Urinary bladder (tissue), 4 donors: ENCODE measurements around the gene FAM186B. TPM values are rescaled to one million over a fixed set of nuclear protein-coding genes. Genes with fewer than 3 reads are reported as not detected.

Experiments
- DNase-seq: peaks from one replicate; pipeline ENCODE4 v3.0.0-alpha.2; 2015; ENCODE audit errors: extremely low spot score
- H3K27ac ChIP-seq: one replicate; pipeline ENCODE4 v1.5.1; 2013; ENCODE audit warnings: low read depth, mild to moderate bottlenecking, moderate library complexity
- H3K36me3 ChIP-seq: one replicate; pipeline ENCODE4 v1.6.1; 2013; ENCODE audit warnings: mild to moderate bottlenecking, moderate library complexity; ENCODE audit not compliant: insufficient read depth
- H3K4me1 ChIP-seq: one replicate; pipeline ENCODE4 v1.6.1; 2013; ENCODE audit warnings: mild to moderate bottlenecking, moderate library complexity; ENCODE audit not compliant: insufficient read depth
- H3K4me3 ChIP-seq: one replicate; pipeline ENCODE4 v1.5.1; 2013; ENCODE audit warnings: low read depth, low read length
- WGBS: extraction: QIAGEN DNeasy Blood & Tissue Kit; methylation state at CpG from one replicate; pipeline ENCODE4 v1.1.7; 2013; 5-methylcytosine and 5-hydroxymethylcytosine counted together
- polyA plus RNA-seq: library from polyadenylated mRNA; stranded (reverse); fragments of 200-250 nt; gene quantifications from one replicate; pipeline ENCODE4 v1.2.3, GENCODE V29; 2013
- total RNA-seq: library from RNA; depleted of rRNA; stranded (reverse); fragments of >200 nt; gene quantifications from one replicate; pipeline ENCODE4 v1.2.3, GENCODE V29; 2014
- donor health status: healthy with polysubstance abuse.
- donor health status: healthy.

FAM186B gene
- total and polyA plus RNA-seq, 2 donors, result 0.16 to 0.25 TPM

DNA sequence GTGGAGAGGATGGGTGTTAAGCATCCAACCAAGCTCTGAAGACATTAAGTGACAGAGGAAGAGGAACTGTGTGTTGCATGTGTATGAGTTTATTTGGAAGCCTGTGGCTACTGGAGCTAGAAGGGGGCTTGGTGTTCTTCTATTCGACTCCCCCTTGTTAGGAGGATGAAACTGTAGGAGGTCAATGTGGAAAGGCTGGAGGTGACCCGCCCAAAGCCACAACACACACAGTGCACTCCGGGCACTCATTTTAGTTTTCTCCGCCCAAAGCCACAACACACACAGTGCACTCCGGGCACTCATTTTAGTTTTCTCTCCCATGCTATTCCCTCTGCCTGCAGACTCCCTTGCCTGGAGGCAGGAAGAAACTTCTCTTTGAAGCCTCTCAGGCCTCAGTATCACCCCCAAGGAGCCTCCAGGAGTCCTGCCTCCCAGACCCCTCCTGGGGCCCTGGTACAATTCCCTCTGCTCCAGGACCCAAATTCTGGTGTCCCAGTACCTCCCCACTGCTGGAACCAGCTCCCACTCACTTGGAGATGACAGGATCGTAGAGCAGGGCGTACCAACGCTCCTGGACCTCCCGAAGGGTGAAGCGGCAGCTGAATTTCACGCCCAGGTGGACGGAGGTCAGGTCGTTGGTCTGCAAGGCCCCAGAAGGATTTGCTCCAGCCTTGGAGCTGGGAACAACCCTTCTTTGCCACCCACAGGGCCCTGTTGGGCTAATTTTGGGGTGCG lies 41.3 kb downstream of the FAM186B start:
- DNase-seq, result no peak

DNA sequence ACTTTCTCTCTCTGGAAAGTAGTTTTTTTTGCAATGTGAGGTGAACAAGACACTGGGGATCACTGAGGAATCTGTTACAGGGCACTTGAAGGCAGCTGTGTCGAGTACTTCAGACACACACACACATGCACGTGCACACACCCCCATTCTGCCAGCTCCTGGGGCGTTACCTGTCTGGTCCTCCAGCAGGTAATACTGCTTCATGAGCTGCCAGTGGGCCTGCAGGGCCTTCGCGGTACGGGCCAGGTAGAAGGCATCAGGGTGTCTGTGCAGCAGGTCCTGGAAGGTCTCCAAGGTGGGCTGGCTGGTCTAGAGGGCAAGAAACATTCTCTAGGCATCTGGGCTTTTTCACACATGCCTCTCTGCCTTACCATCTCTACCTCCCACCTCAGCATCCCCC lies 42.6 kb downstream of the FAM186B start:
- 92% methylated on average over 6 of the region's 6 CpGs for WGBS
- no peaks in the 10 kb centered on the region for H3K4me1 ChIP-seq
- H3K27ac ChIP-seq, result no peak overlapping the region
- H3K4me3 ChIP-seq, result no peak overlapping the region
- peaks cover 3% of the 10 kb centered on the region for H3K36me3 ChIP-seq
- no peak for DNase-seq

More for the DNA sequence above, 41.3 kb downstream of the FAM186B start:
- Histone ChIP-seq H3K4me1 (no peaks in the 10 kb centered on the region), H3K27ac (no peak overlapping the region), H3K4me3 (no peak overlapping the region), H3K36me3 (peaks cover 3% of the 10 kb centered on the region)
- WGBS, result 92% methylated on average over 14 of the region's 14 CpGs

DNA sequence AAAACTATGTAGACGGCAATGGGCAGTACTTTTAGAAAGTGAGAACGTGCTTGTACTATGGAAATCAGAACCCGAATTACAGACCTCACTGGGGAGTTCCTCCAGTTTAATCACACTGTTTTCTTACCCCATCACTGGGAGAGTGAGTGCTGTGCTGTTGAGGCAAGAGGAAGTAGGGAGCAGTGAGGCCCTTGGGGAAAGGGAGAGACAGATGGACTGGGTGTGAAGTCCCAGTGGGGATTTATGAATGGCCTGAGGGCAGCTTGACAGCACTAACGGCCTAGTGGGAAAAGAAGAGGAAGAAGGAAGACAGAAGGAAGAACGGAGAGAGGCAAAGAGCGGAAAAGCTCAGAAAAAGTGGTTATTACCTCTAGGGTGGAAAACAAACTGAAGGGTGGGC lies 43.2 kb downstream of the FAM186B start:
- peaks cover 7% of the 10 kb centered on the region for H3K36me3 ChIP-seq
- no peak for DNase-seq
- no peak overlapping the region for H3K27ac ChIP-seq
- H3K4me1 ChIP-seq, result no peaks in the 10 kb centered on the region
- 85% methylated on average over 6 of the region's 6 CpGs for whole genome bisulfite sequencing
- no peak overlapping the region for H3K4me3 ChIP-seq

DNA sequence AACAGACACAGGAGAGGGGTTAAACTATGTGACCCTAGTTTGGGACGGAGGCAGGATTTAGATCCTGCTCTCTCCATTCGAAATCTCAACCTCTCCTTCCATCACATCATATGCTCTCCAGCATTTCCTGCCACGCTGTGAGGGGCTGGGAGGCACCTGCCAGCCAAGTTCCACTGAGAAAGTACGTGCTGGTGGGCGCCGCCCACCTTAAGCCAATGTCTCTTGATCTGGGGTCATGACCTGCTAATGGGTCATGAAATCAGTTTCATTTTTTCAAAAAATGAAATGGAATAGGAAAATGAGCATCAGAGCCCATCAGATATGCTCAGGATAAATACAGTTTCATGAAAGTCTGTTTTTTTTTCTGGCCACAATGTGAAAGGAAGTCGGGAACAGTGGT lies 44.7 kb downstream of the FAM186B start:
- Histone ChIP-seq H3K4me1 (no peaks in the 10 kb centered on the region), H3K27ac (no peak overlapping the region), H3K36me3 (peaks cover 10% of the 10 kb centered on the region), H3K4me3 (no peak overlapping the region)
- 89% methylated on average over 7 of the region's 7 CpGs for WGBS
- DNase-seq, result no peak

DNA sequence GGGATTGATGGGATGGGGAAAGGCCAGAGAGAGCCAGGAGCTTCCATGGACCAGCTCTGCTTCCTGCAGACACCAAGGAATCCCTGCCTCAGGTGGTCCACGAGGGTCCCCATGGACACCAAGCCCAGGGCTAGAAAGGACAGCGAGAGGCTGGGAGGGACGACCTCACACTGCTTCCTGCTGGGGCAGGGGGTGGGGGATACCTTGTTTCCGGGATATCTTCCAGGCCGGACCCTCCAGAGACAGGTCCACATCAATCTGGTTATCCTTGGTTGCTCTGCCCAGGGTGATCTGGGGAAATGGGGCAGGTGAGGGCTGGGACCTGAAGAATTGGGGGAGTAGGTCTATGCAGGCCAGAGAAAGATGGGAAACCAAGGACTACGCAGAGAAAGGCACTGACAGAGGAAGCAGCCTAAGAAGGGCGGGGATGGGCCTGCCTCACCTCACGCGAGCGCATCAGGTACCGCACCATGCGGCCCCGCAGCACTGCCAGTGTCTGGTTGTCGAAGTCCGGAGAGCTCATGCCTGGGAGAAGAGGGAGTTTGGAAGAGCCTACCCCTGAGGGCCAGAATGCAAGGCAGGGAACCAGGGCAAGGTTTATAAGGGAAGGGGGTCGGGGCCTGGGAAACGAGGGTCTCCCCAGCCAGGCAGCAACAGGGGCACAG lies 46.3 kb downstream of the FAM186B start:
- peaks cover 10% of the 10 kb centered on the region for H3K36me3 ChIP-seq
- H3K27ac ChIP-seq, result no peak overlapping the region
- no peaks in the 10 kb centered on the region for H3K4me1 ChIP-seq
- no peak overlapping the region for H3K4me3 ChIP-seq
- no peak for DNase-seq
- 95% methylated on average over 17 of the region's 17 CpGs for WGBS

DNA sequence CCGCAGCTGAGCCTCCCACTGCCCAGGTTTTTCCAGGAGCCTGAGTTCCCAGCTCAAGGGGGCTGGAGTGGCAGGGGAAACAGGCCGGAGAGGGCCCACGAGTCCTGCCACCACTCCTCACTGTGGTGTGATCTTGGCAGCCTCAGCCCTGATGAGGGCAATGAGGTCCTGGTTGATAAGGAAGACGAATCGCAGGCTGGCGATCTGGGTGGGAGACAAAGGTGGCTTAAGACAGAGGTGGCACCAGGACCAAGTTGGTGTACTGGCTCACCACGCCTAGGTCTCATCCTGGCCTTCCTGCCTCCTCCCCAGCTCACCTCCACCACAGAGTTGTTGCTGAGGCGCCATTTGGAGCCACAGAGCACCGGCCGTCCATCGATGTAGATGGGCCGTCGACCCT lies 46.9 kb downstream of the FAM186B start:
- 88% methylated on average over 13 of the region's 13 CpGs for WGBS
- peaks cover 10% of the 10 kb centered on the region for H3K36me3 ChIP-seq
- DNase-seq, result no peak

DNA sequence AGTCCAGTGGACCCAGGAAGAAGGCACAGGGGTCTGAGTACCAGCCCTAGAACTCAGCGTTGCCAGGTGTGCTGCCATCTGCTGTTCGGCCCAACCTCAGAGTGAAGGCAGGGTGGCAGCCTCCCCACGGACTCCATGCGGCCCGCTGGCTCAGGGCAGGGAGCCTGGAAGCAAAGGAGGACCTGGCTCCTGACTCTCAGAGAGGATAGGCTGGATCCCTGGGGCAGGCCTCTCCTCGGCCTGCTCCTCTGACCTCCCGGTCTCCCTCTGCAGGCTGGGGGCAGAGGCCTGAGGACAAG lies 47.6 kb downstream of the FAM186B start:
- DNase-seq, result no peak
- no peak overlapping the region for H3K27ac ChIP-seq
- peaks cover 10% of the 10 kb centered on the region for H3K36me3 ChIP-seq
- H3K4me1 ChIP-seq, result no peaks in the 10 kb centered on the region
- no peak overlapping the region for H3K4me3 ChIP-seq
- WGBS, result 78% methylated on average over 7 of the region's 7 CpGs

More for the DNA sequence above, 46.9 kb downstream of the FAM186B start:
- Histone ChIP-seq H3K4me1 (no peaks in the 10 kb centered on the region), H3K4me3 (no peak overlapping the region), H3K27ac (no peak overlapping the region)

DNA sequence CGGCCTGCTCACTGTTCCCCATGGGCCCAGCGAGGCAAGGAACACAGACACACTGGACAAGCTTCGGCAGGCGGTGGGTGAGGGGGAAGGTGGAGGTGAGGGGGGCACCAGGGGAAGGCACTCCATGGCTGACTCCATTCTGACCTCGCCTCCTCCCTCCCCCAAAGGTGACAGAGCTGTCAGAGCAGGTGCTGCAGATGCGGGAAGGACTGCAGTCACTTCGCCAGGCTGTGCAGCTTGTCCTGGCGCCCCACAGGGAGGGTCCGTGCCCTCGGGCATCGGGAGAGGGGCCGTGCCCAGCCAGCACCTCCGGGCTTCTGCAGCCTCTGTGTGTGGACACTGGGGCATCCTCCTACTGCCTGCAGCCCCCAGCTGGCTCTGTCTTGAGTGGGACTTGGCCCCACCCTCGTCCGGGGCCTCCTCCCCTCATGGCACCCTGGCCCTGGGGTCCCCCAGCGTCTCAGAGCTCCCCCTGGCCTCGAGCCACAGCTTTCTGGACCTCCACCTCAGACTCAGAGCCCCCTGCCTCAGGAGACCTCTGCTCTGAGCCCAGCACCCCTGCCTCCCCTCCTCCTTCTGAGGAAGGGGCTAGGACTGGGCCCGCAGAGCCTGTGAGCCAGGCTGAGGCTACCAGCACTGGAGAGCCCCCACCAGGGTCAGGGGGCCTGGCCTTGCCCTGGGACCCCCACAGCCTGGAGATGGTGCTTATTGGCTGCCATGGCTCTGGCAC lies 48.1 kb downstream of the FAM186B start:
- Histone ChIP-seq H3K27ac (no peak overlapping the region), H3K36me3 (peaks cover 10% of the 10 kb centered on the region), H3K4me3 (no peak overlapping the region), H3K4me1 (no peaks in the 10 kb centered on the region)
- WGBS, result 84% methylated on average over 18 of the region's 18 CpGs
- DNase-seq, result no peak

DNA sequence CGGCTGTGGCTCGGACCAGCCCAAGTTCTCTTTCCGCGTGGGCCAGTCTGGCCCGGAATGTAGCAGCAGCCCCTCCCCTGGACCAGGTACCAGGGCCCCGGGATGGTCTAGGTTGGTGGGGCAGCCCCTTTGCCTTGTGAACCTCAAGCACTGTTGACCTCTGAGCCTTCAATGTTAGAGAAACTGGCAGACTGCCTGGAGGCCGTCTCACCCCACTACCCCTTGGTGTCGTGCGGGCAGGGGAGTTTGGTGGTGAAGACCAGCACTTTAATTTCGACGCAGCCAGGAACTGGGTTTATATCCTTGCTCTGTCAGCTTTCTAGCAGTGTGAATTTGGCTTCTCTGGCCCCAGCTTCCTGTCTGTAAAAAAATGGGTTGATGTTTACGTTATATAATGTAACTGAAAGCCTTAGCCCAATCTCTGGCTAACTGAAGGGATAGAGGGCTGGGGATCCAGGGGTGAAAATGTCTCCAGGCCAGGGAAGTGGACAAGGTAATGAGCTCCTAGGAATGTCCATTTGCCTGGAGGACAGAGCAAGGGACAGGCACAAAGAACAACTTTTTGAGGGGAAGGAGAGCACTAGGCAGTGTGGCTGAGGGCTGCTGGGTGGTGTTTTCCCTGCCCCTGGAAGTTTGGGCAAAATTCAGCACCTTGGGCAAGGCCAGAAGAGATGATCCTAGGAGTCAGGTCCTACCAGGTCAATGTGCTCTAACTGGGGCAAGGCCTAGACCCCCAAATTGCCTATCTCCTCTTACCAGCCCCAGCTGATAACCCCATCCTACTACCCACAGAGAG lies 48.9 kb downstream of the FAM186B start:
- peaks cover 10% of the 10 kb centered on the region for H3K36me3 ChIP-seq
- no peak overlapping the region for H3K4me3 ChIP-seq
- 68% methylated on average over 12 of the region's 12 CpGs for WGBS
- H3K4me1 ChIP-seq, result no peaks in the 10 kb centered on the region
- no peak overlapping the region for H3K27ac ChIP-seq
- DNase-seq, result no peak

DNA sequence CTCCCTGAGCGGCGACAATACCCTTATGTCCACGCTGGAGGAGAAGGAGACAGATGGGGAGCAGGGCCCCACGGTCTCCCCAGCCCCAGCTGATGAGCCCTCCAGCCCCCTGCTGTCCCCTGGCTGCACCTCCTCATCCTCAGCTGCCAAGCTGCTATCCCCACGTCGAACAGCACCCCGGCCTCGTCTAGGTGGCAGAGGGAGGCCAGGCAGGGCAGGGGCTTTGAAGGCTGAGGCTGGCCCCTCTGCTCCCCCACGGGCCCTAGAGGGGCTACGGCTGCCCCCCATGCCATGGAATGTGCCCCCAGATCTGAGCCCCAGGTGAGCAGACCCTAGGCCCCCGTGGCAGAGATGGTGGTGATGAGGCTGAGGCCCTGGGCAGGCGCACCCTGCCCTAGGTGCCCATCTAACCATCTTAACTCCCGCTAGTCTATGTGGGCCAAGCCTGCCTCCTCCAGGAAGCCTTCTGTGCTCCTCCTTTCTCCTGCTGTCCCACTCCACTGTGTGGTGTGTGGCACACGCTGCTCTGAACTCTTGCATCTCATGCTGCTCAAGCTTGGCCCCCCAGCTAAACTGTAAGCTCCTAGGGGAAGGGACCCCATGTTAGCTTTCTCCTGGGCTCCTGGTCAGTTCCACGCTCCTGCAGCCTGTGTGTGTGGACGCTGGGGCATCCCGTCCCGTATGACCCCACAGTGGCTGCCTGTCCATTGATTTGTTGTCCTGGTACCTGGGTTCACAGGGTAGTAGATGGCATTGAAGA lies 49.6 kb downstream of the FAM186B start:
- Histone ChIP-seq H3K4me3 (no peak overlapping the region), H3K27ac (no peak overlapping the region), H3K36me3 (peaks cover 10% of the 10 kb centered on the region), H3K4me1 (no peaks in the 10 kb centered on the region)
- DNase-seq, result no peak
- 84% methylated on average over 18 of the region's 18 CpGs for WGBS

DNA sequence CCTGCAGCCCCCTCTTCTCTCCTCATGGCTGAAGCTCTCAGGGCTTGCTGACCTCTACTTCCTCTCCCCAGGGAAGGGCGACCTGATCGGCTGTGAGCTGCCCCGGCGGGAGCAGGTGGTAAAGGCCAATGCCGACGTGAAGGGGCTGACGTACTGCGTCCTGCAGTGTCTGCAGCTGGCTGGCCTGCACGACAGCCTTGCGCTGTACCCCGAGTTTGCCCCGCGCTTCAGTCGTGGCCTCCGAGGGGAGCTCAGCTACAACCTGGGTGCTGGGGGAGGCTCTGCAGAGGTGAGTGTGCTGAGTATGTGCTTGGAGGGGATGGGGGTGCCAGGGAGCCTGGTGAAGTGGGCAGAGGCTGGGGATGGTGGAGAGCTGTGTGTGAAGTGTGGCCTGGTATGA lies 51.2 kb downstream of the FAM186B start:
- peaks cover 7% of the 10 kb centered on the region for H3K36me3 ChIP-seq
- no peak for DNase-seq
- H3K4me3 ChIP-seq, result no peak overlapping the region
- no peaks in the 10 kb centered on the region for H3K4me1 ChIP-seq
- no peak overlapping the region for H3K27ac ChIP-seq
- WGBS, result 82% methylated on average over 15 of the region's 15 CpGs

DNA sequence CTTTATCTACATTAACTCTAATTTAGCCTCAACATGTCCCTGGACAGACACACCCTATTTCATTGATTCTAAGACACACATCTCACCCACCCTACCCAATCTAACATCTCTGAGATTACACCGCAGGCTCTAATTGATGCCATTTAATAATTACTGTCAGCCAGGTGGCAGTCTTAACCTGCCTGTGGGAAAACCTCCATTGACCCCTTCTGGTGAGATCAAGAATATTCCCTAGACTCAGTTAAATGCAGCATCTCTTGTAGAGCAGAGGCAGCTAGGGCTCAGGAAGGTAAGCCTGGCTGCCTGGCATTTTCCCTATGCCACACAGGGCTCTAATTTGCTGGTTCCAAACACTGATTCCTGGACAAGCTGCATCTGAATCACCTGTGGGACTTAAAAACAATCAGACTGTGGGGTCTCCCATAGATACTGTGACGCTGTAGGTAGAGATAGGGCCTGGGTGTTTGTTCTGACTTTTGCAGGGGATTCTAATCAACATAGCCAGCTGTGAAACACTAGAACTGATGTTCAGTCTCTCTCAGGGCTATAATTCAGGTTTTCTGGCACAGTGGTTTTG lies 51.8 kb downstream of the FAM186B start:
- no peak overlapping the region for H3K27ac ChIP-seq
- no peak for DNase-seq
- WGBS, result 68% methylated on average over 2 of the region's 2 CpGs
- no peak overlapping the region for H3K4me3 ChIP-seq
- peaks cover 7% of the 10 kb centered on the region for H3K36me3 ChIP-seq
- no peaks in the 10 kb centered on the region for H3K4me1 ChIP-seq

DNA sequence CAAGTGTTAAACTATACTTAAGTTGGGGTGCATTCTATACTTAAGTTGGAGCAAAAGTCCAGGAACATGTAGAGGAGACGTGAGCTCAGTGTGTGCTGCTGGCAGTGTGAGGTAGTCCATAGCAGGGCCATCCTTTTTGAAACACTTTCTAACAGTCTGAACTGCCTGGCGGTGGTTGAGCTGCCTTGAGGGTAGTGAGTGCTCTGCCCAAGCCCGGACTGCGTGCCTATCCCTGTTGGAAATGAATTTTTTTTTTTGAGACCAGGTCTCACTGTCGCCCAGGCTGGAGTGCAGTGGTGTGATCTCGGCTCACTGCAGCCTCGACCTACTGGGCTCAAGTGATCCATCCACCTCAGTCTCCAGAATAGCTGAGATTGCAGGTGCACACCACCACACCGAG lies 52.5 kb downstream of the FAM186B start:
- Histone ChIP-seq H3K36me3 (peaks cover 7% of the 10 kb centered on the region), H3K4me3 (no peak overlapping the region), H3K27ac (no peak overlapping the region), H3K4me1 (no peaks in the 10 kb centered on the region)
- 81% methylated on average over 8 of the region's 8 CpGs for WGBS
- no peak for DNase-seq
